ENCODE results near the gene DERA. TPM values are rescaled to one million over a fixed set of nuclear protein-coding genes. Genes with fewer than 3 reads are reported as not detected.
"Not testable (repeated sequence)": the region's sequence is repeated elsewhere in the genome, so short reads cannot be mapped to it uniquely, and the experiment has no call there.

Gene DERA
- total RNA-seq, 1 donor, result 47.4 TPM

- no peaks in the 10 kb centered on the region for H3K9me3 ChIP-seq (ENCODE audit: low read depth, low read length)
- no peak overlapping the region for H3K4me2 ChIP-seq (ENCODE audit: insufficient read depth, low read length)
- H3K27ac ChIP-seq (ENCODE audit: low read depth, low read length), result no peak overlapping the region
- no peak for DNase-seq (ENCODE audit: insufficient read length, low spot score, missing footprints)
- H3K79me2 ChIP-seq (ENCODE audit: insufficient read depth, low read length), result no peaks in the 10 kb centered on the region
- H4K20me1 ChIP-seq (ENCODE audit: insufficient read depth, low read length), result no peaks in the 10 kb centered on the region
- no peak overlapping the region for H3K4me3 ChIP-seq (ENCODE audit: insufficient read depth, low read length)
- H3K27me3 ChIP-seq (ENCODE audit: insufficient read depth, low read length), result no peaks in the 10 kb centered on the region
- no peak for TF ChIP-seq CTCF (IDR thresholded peaks at IDR 0.05; ENCODE audit: extremely low read depth, low read depth, low read length)
- H3K36me3 ChIP-seq (ENCODE audit: insufficient read depth, low read length), result no peaks in the 10 kb centered on the region
- H2AFZ ChIP-seq (ENCODE audit: low read length), result no peak overlapping the region
- H3K4me1 ChIP-seq (ENCODE audit: insufficient read depth, low read length), result peaks cover 9% of the 10 kb centered on the region
Measured at GRCh38 chr12:15863984-15864383, 47.1 kb upstream of the DERA start.

GRCh38 chr12:15868186-15868585 lies 42.9 kb upstream of the DERA start:
- Histone ChIP-seq H3K79me2 (ENCODE audit: insufficient read depth, low read length) (no peaks in the 10 kb centered on the region), H3K36me3 (ENCODE audit: insufficient read depth, low read length) (no peaks in the 10 kb centered on the region), H3K4me2 (ENCODE audit: insufficient read depth, low read length) (no peak overlapping the region), H3K4me1 (ENCODE audit: insufficient read depth, low read length) (no peaks in the 10 kb centered on the region), H3K9me3 (ENCODE audit: low read depth, low read length) (no peaks in the 10 kb centered on the region), H3K4me3 (ENCODE audit: insufficient read depth, low read length) (no peak overlapping the region), H4K20me1 (ENCODE audit: insufficient read depth, low read length) (no peaks in the 10 kb centered on the region), H2AFZ (ENCODE audit: low read length) (no peak overlapping the region), H3K27ac (ENCODE audit: low read depth, low read length) (no peak overlapping the region), H3K27me3 (ENCODE audit: insufficient read depth, low read length) (no peaks in the 10 kb centered on the region)
- DNase-seq (ENCODE audit: insufficient read length, low spot score, missing footprints), result no peak
- no peak for TF ChIP-seq CTCF (IDR thresholded peaks at IDR 0.05; ENCODE audit: extremely low read depth, low read depth, low read length)

GRCh38 chr12:15873556-15873955 lies 37.6 kb upstream of the DERA start:
- no peak for TF ChIP-seq CTCF (IDR thresholded peaks at IDR 0.05; ENCODE audit: extremely low read depth, low read depth, low read length)
- Histone ChIP-seq H3K4me3 (ENCODE audit: insufficient read depth, low read length) (no peak overlapping the region), H3K4me2 (ENCODE audit: insufficient read depth, low read length) (no peak overlapping the region), H3K79me2 (ENCODE audit: insufficient read depth, low read length) (no peaks in the 10 kb centered on the region), H3K36me3 (ENCODE audit: insufficient read depth, low read length) (no peaks in the 10 kb centered on the region), H3K4me1 (ENCODE audit: insufficient read depth, low read length) (no peaks in the 10 kb centered on the region), H3K9me3 (ENCODE audit: low read depth, low read length) (no peaks in the 10 kb centered on the region), H2AFZ (ENCODE audit: low read length) (no peak overlapping the region), H4K20me1 (ENCODE audit: insufficient read depth, low read length) (no peaks in the 10 kb centered on the region), H3K27ac (ENCODE audit: low read depth, low read length) (no peak overlapping the region), H3K27me3 (ENCODE audit: insufficient read depth, low read length) (no peaks in the 10 kb centered on the region)
- no peak for DNase-seq (ENCODE audit: insufficient read length, low spot score, missing footprints)

- not testable (repeated sequence) for H2AFZ ChIP-seq (ENCODE audit: low read length); H3K36me3 ChIP-seq (ENCODE audit: insufficient read depth, low read length); H3K9me3 ChIP-seq (ENCODE audit: low read depth, low read length); H3K27me3 ChIP-seq (ENCODE audit: insufficient read depth, low read length); H3K4me1 ChIP-seq (ENCODE audit: insufficient read depth, low read length); H3K4me2 ChIP-seq (ENCODE audit: insufficient read depth, low read length); H3K4me3 ChIP-seq (ENCODE audit: insufficient read depth, low read length); DNase-seq (ENCODE audit: insufficient read length, low spot score, missing footprints); H3K79me2 ChIP-seq (ENCODE audit: insufficient read depth, low read length); H3K27ac ChIP-seq (ENCODE audit: low read depth, low read length); H4K20me1 ChIP-seq (ENCODE audit: insufficient read depth, low read length)
Measured at GRCh38 chr12:15874556-15875145, 36.5 kb upstream of the DERA start.
